ENCODE data around the gene MORN3.

GRCh38 chr12:121603581-121603980, 65.9 kb downstream of the MORN3 start:
- no peak for TF ChIP-seq CTCF (IDR thresholded peaks at IDR 0.05)
- TF ChIP-seq EP300 (IDR thresholded peaks at IDR 0.05), result no peak
